ENCODE data around the gene BCL11B. TPM values are rescaled to one million over a fixed set of nuclear protein-coding genes. Genes with fewer than 3 reads are reported as not detected.

The BCL11B gene
- total and polyA plus RNA-seq, 5 donors from 2014 or later, result 5.3 to 210 (median 5.6) TPM

DNA sequence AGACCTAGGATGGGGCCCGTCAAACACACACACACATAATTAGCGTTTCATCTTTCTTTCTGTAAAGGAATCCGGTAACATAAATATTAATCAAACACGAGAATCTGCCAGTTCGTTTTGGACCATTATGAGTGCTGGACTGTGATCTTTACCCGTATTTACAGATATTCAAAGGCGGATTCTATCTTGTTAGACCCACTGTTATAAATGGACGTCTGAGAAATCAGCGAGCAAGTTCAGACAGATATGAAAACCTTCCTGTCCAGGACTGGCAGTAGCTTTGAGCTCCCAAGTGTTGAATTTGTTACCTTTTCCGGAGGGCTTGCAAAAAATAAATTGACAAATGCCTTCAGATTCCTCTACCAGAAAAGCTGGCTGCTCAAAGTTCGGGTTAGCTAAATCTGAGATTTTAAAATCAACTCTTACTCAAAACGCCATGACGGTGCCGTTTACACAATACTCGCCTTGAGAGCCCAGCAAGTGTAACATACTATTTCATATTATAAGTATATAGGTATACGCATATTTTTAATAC, 27.6 kb downstream of the BCL11B start:
- peaks cover 94% of the 10 kb centered on the region for H3K4me1 ChIP-seq (ENCODE audit: control insufficient read depth, insufficient read depth, low read length, poor library complexity, severe bottlenecking)

DNA sequence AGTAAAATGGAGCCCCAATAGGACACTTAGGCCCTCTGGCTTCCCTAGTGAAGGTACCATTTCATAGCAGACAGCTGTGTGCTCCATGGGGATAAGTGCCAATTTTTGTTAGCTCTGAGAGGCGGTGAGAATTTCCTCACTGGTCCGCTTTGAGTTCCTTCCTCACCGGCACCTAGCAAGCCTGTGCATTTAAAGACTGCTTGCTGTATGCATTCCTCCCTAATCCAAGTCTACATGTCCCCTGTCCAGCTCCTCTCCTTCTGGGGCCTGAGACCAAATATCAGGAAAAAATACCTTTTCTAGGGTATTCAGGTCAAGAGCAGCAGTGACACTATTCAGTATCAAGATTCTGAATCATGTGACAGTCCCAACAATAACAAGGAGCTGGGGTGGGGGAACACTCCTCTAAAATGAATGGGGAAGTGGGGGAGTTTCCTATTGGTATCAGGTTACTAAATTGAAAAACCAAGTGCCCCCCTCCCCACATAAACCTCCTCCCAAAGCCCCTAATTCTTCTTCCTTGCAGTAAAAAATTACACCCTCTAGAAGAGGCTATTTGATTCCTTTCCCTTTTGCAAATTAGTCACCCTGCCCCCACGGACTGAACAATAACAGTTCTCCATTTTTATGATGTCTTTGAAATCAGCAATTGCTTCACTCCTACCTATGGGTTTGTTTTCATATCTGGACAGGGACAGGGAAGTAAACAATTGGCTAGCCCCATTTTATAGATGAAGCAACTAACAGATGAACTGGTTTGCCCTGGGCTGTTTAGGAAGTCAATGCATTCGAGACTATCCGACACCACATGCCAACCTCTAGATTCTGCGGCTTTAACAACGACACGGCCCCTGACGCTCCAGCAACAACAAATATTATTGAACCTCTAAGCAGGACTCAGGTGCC, 28.9 kb downstream of the BCL11B start:
- H3K27me3 Mint-ChIP-seq, result peaks cover 24% of the 10 kb centered on the region
- peaks cover 22 to 87% (median 74%) of the 10 kb centered on the region in 4 donors for H3K4me1 Mint-ChIP-seq
- peaks cover 0 to 3% (median 0%) of the 10 kb centered on the region in 7 donors for H3K9me3 Mint-ChIP-seq
- DNase-seq (peak in 2 of 3 donors; percentile 73 to 76), ATAC-seq (ENCODE audit: low read depth in 2 of 2) (peak; percentile 17 to 52)
- H3K36me3 ChIP-seq (ENCODE audit: control insufficient read depth, insufficient read depth, low read length), result peaks cover 20% of the 10 kb centered on the region
- no peaks in the 10 kb centered on the region for H3K9me3 ChIP-seq (ENCODE audit: control insufficient read depth in 2 of 2, low read length in 2 of 2)
- H3K27ac Mint-ChIP-seq, result peak overlapping the region; percentile 98 to 100 (median 99)
- peaks cover 94% of the 10 kb centered on the region for H3K4me1 ChIP-seq (ENCODE audit: control insufficient read depth, insufficient read depth, low read length, poor library complexity, severe bottlenecking)
- H3K4me3 ChIP-seq (ENCODE audit: low read depth, low read length), result peak overlapping the region; percentile 92
- peaks cover 49% of the 10 kb centered on the region for H3K36me3 Mint-ChIP-seq
- H3K27me3 ChIP-seq (ENCODE audit: control insufficient read depth, insufficient read depth, low read length), result no peaks in the 10 kb centered on the region
- H3K27ac ChIP-seq (ENCODE audit: insufficient read depth, low read length, poor library complexity, severe bottlenecking), result peak overlapping the region; percentile 99
- H3K4me3 Mint-ChIP-seq, result peak overlapping the region; percentile 88 to 96 (median 90)

More for the DNA sequence above, 27.6 kb downstream of the BCL11B start:
- Mint-ChIP-seq H3K27me3 (peaks cover 24% of the 10 kb centered on the region), H3K9me3 (peaks cover 0 to 3% (median 0%) of the 10 kb centered on the region in 7 donors), H3K27ac (peak overlapping the region; percentile 98 to 100 (median 99)), H3K4me3 (peak overlapping the region; percentile 88 to 96 (median 90)), H3K36me3 (peaks cover 50% of the 10 kb centered on the region), H3K4me1 (peaks cover 23 to 87% (median 72%) of the 10 kb centered on the region in 4 donors)
- Histone ChIP-seq H3K9me3 (ENCODE audit: control insufficient read depth in 2 of 2, low read length in 2 of 2) (no peaks in the 10 kb centered on the region), H3K36me3 (ENCODE audit: control insufficient read depth, insufficient read depth, low read length) (peaks cover 16% of the 10 kb centered on the region), H3K4me3 (ENCODE audit: low read depth, low read length) (peak overlapping the region; percentile 92), H3K27ac (ENCODE audit: insufficient read depth, low read length, poor library complexity, severe bottlenecking) (peak overlapping the region; percentile 99), H3K27me3 (ENCODE audit: control insufficient read depth, insufficient read depth, low read length) (no peaks in the 10 kb centered on the region)
- ATAC-seq (ENCODE audit: low read depth in 2 of 2) (no peak), DNase-seq (peak in 1 of 3 donors; percentile 63)

GRCh38 chr14:99242238-99242637, 29.8 kb downstream of the BCL11B start:
- Mint-ChIP-seq H3K27ac (peak overlapping the region; percentile 98 to 100 (median 99)), H3K27me3 (peaks cover 23% of the 10 kb centered on the region), H3K9me3 (peaks cover 0 to 3% (median 0%) of the 10 kb centered on the region in 7 donors), H3K4me3 (peak overlapping the region; percentile 88 to 96 (median 90)), H3K36me3 (peaks cover 53% of the 10 kb centered on the region), H3K4me1 (peaks cover 26 to 87% (median 74%) of the 10 kb centered on the region in 4 donors)
- Histone ChIP-seq H3K27me3 (ENCODE audit: control insufficient read depth, insufficient read depth, low read length) (no peaks in the 10 kb centered on the region), H3K9me3 (ENCODE audit: control insufficient read depth in 2 of 2, low read length in 2 of 2) (no peaks in the 10 kb centered on the region), H3K36me3 (ENCODE audit: control insufficient read depth, insufficient read depth, low read length) (peaks cover 18% of the 10 kb centered on the region), H3K4me1 (ENCODE audit: control insufficient read depth, insufficient read depth, low read length, poor library complexity, severe bottlenecking) (peaks cover 94% of the 10 kb centered on the region), H3K27ac (ENCODE audit: insufficient read depth, low read length, poor library complexity, severe bottlenecking) (peak overlapping the region; percentile 99), H3K4me3 (ENCODE audit: low read depth, low read length) (peak overlapping the region; percentile 92)
- ATAC-seq (ENCODE audit: low read depth in 2 of 2) (no peak), DNase-seq (peak in 1 of 3 donors; percentile 24)

GRCh38 chr14:99241325-99242010, 30.5 kb downstream of the BCL11B start:
- peaks cover 50% of the 10 kb centered on the region for H3K36me3 Mint-ChIP-seq
- peak overlapping the region; percentile 98 to 100 (median 99) for H3K27ac Mint-ChIP-seq
- H3K9me3 Mint-ChIP-seq, result peaks cover 0 to 3% (median 0%) of the 10 kb centered on the region in 7 donors
- Histone ChIP-seq H3K36me3 (ENCODE audit: control insufficient read depth, insufficient read depth, low read length) (peaks cover 18% of the 10 kb centered on the region), H3K27me3 (ENCODE audit: control insufficient read depth, insufficient read depth, low read length) (no peaks in the 10 kb centered on the region), H3K27ac (ENCODE audit: insufficient read depth, low read length, poor library complexity, severe bottlenecking) (peak overlapping the region; percentile 99), H3K4me1 (ENCODE audit: control insufficient read depth, insufficient read depth, low read length, poor library complexity, severe bottlenecking) (peaks cover 94% of the 10 kb centered on the region), H3K4me3 (ENCODE audit: low read depth, low read length) (peak overlapping the region; percentile 92), H3K9me3 (ENCODE audit: control insufficient read depth in 2 of 2, low read length in 2 of 2) (no peaks in the 10 kb centered on the region)
- peaks cover 33 to 87% (median 75%) of the 10 kb centered on the region in 4 donors for H3K4me1 Mint-ChIP-seq
- H3K4me3 Mint-ChIP-seq, result peak overlapping the region; percentile 88 to 96 (median 90)
- DNase-seq (peak; percentile 54 to 76 (median 71)), ATAC-seq (ENCODE audit: low read depth in 2 of 2) (peak; percentile 41 to 43)
- H3K27me3 Mint-ChIP-seq, result peaks cover 17% of the 10 kb centered on the region

- peak in 2 of 3 donors; percentile 45 to 69 for DNase-seq
- H3K27me3 Mint-ChIP-seq, result peaks cover 17% of the 10 kb centered on the region
- H3K36me3 Mint-ChIP-seq, result peaks cover 51% of the 10 kb centered on the region
These were observed 31.2 kb downstream of the BCL11B start for GRCh38 chr14:99240627-99241324.

GRCh38 chr14:99239661-99240092, 32.3 kb downstream of the BCL11B start:
- H3K4me1 ChIP-seq (ENCODE audit: control insufficient read depth, insufficient read depth, low read length, poor library complexity, severe bottlenecking), result peaks cover 94% of the 10 kb centered on the region
- H3K27ac Mint-ChIP-seq, result peak overlapping the region; percentile 98 to 100 (median 99)
- no peak for DNase-seq
- ATAC-seq (ENCODE audit: low read depth in 2 of 2), result no peak
- peaks cover 18% of the 10 kb centered on the region for H3K36me3 ChIP-seq (ENCODE audit: control insufficient read depth, insufficient read depth, low read length)
- no peaks in the 10 kb centered on the region for H3K27me3 ChIP-seq (ENCODE audit: control insufficient read depth, insufficient read depth, low read length)
- peaks cover 39 to 99% (median 86%) of the 10 kb centered on the region in 4 donors for H3K4me1 Mint-ChIP-seq
- H3K27ac ChIP-seq (ENCODE audit: insufficient read depth, low read length, poor library complexity, severe bottlenecking), result peak overlapping the region; percentile 99
- peaks cover 17% of the 10 kb centered on the region for H3K27me3 Mint-ChIP-seq
- H3K9me3 Mint-ChIP-seq, result peaks cover 0 to 3% (median 0%) of the 10 kb centered on the region in 7 donors
- no peaks in the 10 kb centered on the region for H3K9me3 ChIP-seq (ENCODE audit: control insufficient read depth in 2 of 2, low read length in 2 of 2)
- peaks cover 55% of the 10 kb centered on the region for H3K36me3 Mint-ChIP-seq
- H3K4me3 Mint-ChIP-seq, result peak overlapping the region; percentile 88 to 96 (median 90)
- peak overlapping the region; percentile 92 for H3K4me3 ChIP-seq (ENCODE audit: low read depth, low read length)

More at GRCh38 chr14:99240627-99241324, 31.2 kb downstream of the BCL11B start:
- peaks cover 36 to 94% (median 81%) of the 10 kb centered on the region in 4 donors for H3K4me1 Mint-ChIP-seq
- Histone ChIP-seq H3K4me1 (ENCODE audit: control insufficient read depth, insufficient read depth, low read length, poor library complexity, severe bottlenecking) (peaks cover 94% of the 10 kb centered on the region), H3K36me3 (ENCODE audit: control insufficient read depth, insufficient read depth, low read length) (peaks cover 18% of the 10 kb centered on the region), H3K4me3 (ENCODE audit: low read depth, low read length) (peak overlapping the region; percentile 92), H3K9me3 (ENCODE audit: control insufficient read depth in 2 of 2, low read length in 2 of 2) (no peaks in the 10 kb centered on the region), H3K27ac (ENCODE audit: insufficient read depth, low read length, poor library complexity, severe bottlenecking) (peak overlapping the region; percentile 99), H3K27me3 (ENCODE audit: control insufficient read depth, insufficient read depth, low read length) (no peaks in the 10 kb centered on the region)
- peak overlapping the region; percentile 98 to 100 (median 99) for H3K27ac Mint-ChIP-seq
- peak overlapping the region; percentile 88 to 96 (median 90) for H3K4me3 Mint-ChIP-seq
- ATAC-seq (ENCODE audit: low read depth in 2 of 2), result peak; percentile 1 to 5
- H3K9me3 Mint-ChIP-seq, result peaks cover 0 to 3% (median 0%) of the 10 kb centered on the region in 7 donors
